OCI-LY7 (cell line): ENCODE results near the gene DEXI.

ENCODE experiments used
- CTCF ChIP-seq: fragments of 200-600 bp; sonication (generic); conservative IDR thresholded peaks from 2 replicates; pipeline ENCODE4 v1.5.1; 2014; ENCODE audit warnings: mild to moderate bottlenecking, antibody characterized with exemption, low read length, moderate library complexity, mixed read lengths
- EZH2phosphoT487 ChIP-seq: fragments of 200-600 bp; sonication (generic); IDR thresholded peaks from 2 replicates; pipeline ENCODE4 v1.6.1; 2018; ENCODE audit warnings: low read depth, borderline replicate concordance, mild to moderate bottlenecking, mixed run types, antibody characterized with exemption, low read length, moderate library complexity, mixed read lengths

- no peak for TF ChIP-seq CTCF
- no peak for TF ChIP-seq EZH2phosphoT487
Measured at GRCh38 chr16:10926867-10927266, 15.4 kb downstream of the DEXI start.
